HG02678 (cell line): ENCODE data around the gene DCC.

Source experiments
- ATAC-seq: cut with Tn5 transposase; IDR thresholded peaks from one replicate; pipeline ENCODE4 v1.9.1; 2021; ENCODE audit warnings: mild to moderate bottlenecking, moderate library complexity; ENCODE audit not compliant: unreplicated experiment

The DCC gene

DNA sequence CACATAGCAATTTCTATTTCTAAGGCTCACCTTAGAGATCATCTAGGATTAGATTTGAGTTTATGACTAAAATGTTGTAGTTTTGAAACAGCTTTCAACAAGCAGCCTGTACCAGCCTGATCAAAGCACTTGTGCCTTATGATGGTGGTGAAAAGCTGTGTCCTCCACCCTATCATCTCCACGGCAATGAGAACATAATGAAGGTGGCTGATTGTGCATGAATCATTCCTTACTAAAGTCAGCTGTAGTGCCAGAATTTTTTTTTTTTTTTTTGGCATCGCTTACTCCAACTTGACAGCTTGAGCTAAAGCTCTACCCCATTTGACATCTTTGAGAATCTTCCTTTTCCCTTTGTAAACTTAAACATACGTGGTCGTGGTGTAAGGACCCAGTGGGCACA lies 86.0 kb downstream of the DCC start:
- ATAC-seq = no peak

DNA sequence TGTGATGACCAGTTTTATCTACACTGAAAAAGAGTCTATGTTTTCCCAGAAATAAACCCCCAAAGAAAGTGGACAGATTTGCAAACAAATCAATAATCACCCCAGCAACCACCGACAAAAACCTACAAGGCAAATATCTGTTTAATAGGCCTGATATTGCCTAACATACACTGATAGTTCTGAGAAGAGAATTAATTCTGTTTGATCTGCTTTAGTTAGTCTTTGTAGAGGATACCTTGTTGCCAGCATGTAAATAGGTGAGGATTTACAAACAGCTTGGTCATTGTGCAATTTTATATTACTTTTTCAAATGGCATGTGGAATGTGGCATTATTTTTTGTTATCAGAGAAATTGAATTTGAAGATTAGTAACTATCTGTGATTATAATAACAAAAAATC lies 86.5 kb downstream of the DCC start:
- no peak for ATAC-seq

DNA sequence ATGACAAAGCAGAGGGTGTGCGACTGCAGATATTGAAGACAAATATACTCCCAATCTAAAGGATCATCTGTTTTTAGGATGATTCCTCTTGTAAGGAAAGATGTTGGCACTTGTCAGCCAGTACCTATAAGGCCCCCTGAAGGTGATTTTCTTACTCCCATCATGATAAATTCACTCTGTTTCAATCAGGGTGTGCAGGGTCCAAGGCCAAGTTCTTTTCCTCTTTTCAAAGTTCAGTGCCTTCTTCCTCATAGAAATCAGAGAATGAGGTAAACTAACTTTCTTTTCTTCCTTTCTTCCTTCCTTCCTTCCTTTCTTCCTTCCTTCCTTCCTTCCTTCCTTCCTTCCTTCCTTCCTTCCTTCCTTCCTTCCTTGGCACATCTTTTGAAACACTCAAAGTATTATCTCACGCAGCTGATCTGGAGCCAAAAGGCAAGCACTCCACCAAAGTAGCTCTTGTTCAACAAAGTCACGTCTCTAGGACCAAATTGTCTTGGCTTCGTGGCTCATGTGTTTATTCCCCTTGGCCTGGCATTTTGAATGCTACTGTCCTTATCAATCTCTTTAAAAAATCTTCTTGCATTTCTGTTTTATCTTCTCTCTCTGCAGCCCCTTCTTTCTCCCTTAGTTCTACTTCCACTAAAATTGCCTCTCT lies 87.7 kb downstream of the DCC start:
- no peak for ATAC-seq

DNA sequence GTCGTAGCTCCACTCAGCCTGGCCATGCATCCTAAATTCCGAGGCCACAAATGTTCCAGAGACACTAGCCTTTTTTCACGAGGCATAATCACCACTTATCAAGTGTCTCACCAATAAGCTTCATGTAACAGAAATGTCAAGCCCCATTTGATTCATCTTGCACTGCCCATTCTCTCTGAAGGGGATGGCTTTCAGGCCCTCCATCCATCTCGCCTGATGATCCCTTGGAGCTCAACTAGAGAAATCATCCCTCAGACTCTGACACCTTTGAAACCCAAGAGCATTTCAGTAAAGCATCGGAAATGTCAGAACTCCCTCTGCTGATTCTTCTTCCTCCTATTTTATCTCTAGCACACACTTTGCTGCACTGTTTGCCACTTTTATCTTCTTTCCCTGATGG lies 91.7 kb downstream of the DCC start:
- ATAC-seq = no peak

DNA sequence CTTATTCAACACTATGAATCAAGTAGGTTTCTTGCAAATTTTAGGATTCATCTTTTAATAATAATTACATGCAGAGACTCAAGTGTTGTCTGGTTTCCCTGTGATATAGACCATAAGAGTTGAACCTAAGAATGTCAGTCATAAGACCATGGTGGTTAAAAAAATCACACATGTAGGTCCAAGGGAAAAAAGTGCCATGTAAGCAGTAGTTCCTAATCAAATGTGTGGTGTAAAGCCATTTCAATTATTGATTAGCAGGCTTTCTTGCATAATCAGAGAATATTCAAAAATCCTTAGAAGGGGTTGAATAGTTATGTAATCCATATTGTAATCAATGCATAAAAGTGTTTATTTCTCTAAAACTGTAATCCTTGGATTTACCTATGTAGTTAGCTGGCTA lies 93.8 kb downstream of the DCC start:
- no peak for ATAC-seq

DNA sequence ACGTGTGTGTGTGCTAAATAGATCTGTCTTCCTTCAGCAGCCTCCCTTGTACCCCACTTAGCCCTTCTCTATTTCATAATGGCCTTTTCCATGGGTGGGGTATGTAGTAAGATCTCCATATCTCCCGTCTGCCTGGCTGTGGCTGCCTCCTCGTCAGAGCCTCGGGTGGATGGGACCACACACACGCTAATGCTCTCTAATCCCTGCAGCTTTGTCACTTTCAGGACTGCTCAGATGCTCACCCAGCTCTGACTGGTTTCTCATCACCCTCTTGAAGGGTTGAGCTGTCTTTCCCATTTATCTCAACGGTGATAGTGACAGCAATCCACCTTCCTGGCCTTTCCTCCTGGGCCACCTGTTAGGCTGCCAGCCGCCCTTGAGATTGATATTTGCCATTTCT lies 95.3 kb downstream of the DCC start:
- no peak for ATAC-seq

DNA sequence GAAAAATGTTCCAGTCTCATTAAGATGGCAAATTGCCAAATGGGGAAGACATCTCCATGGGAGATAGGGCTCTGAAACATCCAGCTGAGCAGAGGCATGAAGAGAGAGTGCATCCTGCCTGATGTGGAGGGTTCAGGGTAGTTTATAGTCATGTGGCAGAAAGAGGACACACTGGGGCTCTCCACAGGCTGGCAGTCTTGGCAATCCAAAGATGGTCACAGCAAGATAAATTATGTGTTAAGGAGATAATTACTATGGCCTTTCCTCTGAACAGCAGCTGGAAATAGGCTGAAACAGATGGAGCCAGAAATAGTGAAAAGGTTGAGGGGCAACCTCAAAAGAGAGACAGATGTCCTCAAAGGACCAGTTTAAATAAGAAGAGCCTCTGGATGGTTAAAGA lies 97.2 kb downstream of the DCC start:
- ATAC-seq = no peak

DNA sequence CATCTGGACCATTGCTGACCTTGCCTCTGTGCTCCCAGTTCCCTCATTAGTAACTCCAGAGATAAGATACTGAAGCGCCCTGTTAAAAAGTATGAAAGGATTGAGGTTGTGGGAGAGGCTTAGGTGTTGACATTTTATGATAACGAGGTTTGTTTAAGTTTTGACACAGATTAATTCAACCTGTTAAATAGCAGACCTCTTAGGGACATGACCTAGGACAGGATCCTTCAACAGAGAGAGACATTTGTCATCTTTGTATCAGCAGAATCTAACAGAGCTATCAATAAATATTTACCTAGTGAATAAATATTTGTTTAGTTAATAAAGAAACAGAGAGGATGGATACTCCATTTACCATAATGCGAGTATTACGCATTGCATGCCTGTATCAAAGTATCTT lies 99.5 kb downstream of the DCC start:
- ATAC-seq = no peak

DNA sequence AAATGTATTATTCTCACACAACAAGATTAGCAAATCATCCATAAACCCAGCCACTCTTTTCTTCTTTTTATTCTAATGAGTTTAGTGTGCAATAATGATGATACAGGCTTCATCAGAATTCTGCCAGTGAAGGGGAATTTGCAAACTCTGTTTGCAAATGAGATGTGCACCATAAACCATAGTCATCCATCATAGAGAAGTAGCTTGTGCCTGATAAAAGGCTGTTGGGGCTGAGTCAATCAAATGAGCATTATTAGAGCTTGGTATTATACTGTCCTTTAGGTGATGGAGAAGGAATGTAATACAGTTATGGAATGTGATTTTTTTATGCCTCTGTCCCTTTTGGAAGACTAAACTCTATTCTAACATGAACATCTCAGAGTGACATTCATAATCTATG lies 101.8 kb downstream of the DCC start:
- no peak for ATAC-seq

DNA sequence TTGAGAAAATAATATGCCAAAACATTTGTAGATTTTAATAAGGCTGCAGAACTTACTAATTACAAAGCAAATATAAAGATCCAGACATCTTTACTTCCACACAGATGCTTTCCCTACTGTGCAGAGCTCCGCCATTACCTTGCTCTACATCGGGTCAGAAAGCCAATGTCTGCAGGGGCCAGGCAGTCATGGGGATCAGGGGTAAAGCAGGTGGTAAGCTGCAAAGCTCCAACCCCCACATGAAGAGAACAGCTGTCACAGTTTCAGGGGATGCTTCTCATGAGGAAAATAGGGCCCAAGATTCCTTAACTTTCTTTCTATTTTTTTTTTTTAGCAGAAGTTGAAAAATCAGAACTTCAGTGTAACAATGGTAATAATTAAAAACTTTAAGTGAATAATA lies 102.7 kb downstream of the DCC start:
- no peak for ATAC-seq

DNA sequence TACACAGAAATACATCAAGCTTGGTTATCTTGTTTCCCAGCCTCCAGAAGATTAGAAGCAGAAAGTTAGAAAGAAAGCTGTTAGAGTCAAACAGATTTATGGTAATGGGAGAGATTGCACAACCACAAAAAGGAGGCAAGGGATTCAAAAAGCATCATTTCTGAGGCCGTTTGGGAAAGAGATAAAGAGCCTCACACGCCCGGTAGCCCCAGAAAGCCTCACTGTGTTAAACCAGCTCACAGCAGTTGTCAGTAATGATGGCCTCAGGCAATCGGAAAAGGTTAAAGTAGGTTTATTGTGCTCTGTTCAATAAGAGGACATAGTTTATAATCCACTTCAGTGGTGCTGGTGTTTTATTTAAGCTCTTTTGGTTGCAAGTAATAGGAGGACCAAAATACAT lies 111.3 kb downstream of the DCC start:
- ATAC-seq = no peak

DNA sequence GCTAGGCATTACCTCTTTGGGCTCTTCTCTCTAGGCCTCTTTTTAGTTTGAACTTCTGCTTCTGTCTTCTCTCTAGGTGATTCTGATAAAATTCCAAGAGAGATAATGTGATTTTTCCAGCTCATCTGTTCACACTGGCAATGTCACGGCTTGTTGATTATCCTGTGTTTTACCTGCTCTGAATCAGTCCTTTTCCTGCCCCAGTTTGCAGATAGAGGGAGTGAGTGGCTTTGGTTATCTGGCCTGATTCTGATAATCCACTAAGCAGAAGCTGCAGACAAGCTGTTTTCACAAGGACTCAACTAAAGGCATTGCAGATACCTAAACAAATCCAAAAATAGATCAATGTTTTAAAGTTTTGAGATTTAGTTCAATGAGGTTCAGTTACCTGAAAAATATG lies 111.9 kb downstream of the DCC start:
- ATAC-seq = no peak

DNA sequence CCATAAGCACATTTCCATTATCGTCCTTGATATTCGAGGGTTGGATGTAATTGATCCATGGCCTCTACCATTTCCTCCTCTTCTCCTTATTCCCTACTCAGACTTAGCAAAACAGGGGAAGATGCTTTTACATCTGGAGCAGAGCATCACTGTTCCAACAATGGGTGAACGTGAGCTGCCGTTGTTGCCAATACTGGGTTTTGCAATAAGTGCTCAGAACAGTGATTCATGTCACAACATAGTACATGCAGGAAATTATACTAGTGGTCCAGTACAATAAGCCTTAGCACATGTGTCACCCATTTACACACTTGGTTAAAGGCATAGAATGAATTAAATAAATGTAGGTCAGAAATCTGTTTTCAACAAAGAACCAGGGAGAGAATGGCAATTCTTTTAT lies 112.4 kb downstream of the DCC start:
- no peak for ATAC-seq

DNA sequence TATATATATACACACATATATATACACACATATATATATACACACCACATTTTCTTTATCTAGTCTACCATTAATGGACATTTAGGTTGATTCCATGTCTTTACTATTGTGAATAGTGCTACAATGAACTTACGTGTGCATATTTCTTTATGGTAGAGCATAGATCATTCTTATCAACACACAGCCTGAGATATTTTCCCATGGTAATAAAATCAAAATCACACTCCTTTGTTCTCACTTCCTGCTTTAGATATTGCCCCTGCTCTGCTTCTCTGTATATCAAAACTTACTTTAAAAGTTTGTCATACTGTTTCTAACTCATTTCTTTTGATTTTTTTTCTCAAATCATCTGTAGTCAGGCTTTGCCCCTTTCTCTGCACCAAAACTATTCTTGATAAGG lies 119.9 kb downstream of the DCC start:
- no peak for ATAC-seq

DNA sequence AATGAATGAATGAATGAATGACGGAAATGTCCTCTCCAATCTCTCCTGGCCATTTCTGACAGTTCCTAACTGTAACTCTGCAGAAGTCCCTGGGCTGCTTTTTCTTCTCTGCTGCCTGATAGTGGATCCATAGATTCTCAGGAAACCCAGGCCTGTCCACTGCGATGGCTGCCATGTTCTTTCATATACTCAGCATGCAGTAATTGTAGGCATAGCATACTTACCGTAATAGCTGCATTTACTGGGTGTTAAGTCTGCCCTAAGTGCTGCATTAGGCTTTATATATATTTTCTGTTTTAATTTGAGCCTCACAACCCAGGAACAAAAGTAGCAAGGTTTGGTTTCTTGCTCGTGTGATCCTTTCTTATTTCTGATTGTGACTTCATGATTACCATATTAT lies 122.9 kb downstream of the DCC start:
- no peak for ATAC-seq

DNA sequence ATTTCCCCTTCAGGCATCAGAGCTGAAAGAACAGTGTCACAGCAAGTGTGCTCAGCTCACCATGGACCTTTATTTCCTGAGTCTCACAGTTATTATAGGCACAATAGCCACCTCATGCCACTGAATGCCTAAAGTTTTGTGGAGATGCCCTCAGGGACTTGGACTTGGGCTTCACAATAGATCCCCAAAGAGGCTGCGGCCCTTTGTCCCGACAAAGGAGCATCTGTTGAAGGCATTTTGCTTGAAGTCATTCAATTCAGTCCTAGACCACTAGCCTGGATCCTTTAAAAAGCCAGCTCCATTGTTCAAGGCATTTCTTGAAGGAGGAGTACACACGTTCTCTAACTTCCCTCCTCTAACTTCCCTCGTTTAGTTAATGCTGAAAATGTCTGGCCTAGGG lies 125.4 kb downstream of the DCC start:
- no peak for ATAC-seq

DNA sequence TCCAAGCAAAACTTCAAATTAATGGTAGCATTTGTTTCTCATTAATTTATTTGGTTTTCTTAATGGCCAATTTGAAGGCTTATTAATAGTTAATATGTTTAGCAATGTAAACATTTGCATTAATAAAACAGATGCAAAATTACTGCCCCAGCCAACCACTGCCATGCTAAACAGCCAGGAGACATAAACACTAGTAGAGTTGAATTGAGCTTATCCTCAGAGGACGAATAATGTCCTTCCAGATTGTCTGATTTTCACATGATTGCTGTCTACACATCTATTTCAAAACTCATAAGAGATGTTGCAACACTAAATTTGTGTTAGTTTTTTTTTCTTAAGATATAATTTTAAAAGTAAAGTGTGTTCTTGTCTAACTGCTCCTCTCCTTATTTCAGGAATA lies 128.5 kb downstream of the DCC start:
- no peak for ATAC-seq

DNA sequence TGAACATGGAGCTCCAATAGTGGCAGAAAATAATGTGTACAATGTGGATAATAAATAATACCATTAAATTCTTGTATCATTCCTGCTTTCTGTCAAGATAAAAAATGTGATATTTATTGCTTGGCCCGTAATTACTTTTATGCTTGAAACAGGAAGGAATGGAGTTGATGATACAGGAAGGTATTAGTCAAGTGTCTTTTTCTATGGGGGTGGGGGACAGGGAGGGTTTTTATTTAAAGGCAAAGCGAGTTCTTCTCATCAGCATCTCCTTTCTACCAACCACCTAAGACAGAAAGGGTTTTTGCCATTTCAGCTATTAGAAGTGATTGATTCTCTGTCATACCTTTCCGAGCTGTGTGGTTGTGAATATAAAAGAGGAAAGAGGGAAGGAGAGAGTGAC lies 135.3 kb downstream of the DCC start:
- no peak for ATAC-seq

DNA sequence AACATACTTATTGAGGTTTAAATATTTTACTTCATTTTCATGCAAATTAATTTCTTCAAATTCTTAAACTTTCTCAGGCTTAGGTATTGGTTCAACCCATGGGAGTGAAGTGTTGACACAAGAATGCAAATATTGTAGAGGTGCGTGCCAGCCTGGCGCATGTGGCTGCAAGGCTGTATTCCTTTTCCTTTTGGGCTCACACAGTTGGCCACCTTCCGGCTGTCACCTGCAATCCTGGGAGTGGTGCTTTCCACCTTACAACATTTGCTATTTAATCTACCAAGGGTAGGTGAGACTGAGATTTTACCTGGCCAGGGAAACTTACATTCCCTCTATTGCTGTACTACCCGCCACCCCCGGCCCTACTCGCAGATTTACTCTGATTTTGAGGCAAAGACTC lies 141.1 kb downstream of the DCC start:
- no peak for ATAC-seq

DNA sequence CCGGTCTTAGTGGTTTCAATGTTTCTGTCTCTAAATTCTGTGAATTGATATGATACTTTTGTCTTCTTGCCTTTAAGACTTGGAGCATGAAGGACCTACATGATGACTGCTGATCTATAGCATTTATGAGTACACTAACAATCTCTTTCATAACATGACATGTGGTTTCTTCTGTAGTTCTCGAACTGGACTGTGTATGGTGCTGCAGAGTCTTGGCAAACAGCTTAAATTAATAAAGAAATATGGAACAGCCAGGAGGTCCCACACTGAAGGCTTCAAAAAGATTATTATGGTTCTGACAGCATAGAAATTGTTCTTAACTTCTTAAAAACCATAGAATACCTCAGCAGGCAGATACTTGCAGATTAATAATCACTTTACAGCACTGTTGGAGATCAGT lies 145.0 kb downstream of the DCC start:
- ATAC-seq = no peak

DNA sequence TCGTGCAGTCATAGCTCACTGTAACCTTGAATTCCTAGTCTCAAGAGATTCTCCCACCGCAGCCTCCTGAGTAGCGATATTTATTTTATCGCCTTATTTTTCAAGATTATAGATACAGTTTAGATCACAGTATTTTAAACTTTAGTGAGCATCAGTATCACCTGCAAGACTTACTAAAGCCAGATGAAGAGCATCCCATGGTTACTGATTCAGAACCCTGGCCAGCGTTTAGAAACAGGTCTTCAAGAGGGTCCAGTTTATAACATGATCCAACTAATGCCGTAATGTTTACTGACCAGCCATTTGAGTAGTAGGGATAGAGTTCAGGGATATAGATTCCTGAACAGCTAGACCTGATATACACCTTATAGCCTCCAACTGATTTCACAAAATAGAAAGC lies 146.1 kb downstream of the DCC start:
- no peak for ATAC-seq

DNA sequence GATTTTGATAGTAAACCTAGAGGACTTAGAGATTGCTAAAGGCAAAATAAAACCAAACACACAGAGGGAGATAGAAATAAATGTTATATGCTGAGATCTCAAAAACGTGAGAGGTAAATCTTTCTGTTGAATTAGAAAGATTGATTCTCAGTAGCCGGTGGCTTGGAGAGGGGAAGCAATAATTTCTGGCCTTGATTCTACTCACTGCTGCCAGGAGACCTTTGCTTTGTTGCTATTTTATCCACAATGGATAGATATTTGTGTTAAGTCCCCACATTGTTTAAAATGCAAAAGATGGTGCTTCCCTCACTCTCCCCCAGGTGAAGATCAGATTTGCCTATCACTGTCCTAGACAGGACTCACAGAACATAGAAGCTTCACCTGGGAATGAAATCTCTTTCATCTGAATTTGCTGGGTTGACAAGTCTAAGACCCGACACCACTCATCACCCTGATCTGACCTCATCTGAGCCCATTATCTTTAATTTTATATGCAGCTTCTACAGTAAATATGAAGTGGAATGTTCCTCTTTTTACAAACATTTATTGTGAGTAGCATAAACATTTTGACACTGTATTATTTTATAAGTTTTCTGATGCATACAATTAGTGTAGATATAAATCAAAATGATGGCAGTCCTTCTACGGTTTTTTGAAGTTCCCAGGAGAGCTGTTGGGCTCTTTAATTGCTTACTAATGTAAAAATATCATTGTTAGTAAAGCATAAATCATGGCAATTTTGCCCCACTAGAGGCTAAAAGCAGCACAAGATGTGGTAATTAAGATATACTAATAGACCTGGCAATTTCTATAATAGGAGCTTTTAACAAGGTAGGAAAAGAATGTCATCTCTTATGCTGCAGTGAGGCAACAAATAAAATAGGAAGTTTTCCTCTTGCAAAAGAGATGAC lies 149.7 kb downstream of the DCC start:
- ATAC-seq = no peak

DNA sequence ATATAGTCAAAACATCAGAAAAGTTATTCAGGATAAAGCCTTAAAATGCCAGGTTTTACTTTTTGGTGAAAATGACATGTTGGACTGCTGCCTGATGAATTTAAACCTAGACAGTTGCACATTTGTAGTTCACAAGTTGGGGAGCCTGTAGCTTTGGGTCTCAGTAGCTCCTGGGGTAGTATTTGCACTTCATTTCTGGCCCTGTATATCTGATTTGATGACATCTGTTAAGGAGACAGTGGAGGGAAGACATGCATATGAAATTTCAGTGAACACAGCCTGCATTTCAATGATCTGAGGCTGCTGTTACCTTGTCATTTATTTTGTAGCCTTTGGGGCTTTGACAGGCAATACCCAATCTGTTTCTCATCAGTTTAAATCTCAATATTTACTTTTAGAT lies 156.4 kb downstream of the DCC start:
- ATAC-seq = no peak
